Uterus (tissue), 2 donors: ENCODE data around the gene CCNY.

ENCODE experiments used
- CTCF ChIP-seq, 4 experiments: fragments of 200-600 bp in 2 of 4; fragments of 450-650 bp in 2 of 4; sonication (generic) in 2 of 4; IDR thresholded peaks; one replicate each; pipeline ENCODE4 v1.5.1; 2016 to 2019; ENCODE audit warnings: antibody characterized with exemption in 4 of 4, mild to moderate bottlenecking in 2 of 4, moderate library complexity in 1 of 4
- POLR2A ChIP-seq, 2 donors: fragments of 450-650 bp; IDR thresholded peaks; one replicate each; pipeline ENCODE4 v1.6.1; 2016; ENCODE audit warnings: antibody characterized with exemption in 2 of 2, mild to moderate bottlenecking in 1 of 2, moderate library complexity in 1 of 2

GRCh38 chr10:35565602-35566081 lies 229.3 kb downstream of the CCNY start:
- TF ChIP-seq CTCF (IDR thresholded peaks at IDR 0.05) (no peak), POLR2A (IDR thresholded peaks at IDR 0.05) (no peak)
